B cell (primary cell): ENCODE measurements around the gene TRPC4AP. TPM values are rescaled to one million over a fixed set of nuclear protein-coding genes. Genes with fewer than 3 reads are reported as not detected.

Source experiments
- ATAC-seq: fragments of 200-7000 bp; cut with Tn5 transposase; one replicate; pipeline ENCODE4 v1.10.0; 2021; ENCODE audit warnings: low read depth, mild to moderate bottlenecking, moderate number of reproducible peaks, moderate library complexity
- CTCF ChIA-PET: fragments of 350-600 bp; sonication (Branson Sonifier 250); formaldehyde crosslinking; loops from one replicate; lab custom pipeline; 2021; ENCODE audit warnings: antibody characterized with exemption, inconsistent platforms; lab: Charles Lee
- POLR2A ChIA-PET: fragments of 350-600 bp; sonication (Branson Sonifier 250); formaldehyde crosslinking; loops from one replicate; lab custom pipeline; 2021; ENCODE audit warnings: antibody characterized with exemption; lab: Charles Lee
- DNase-seq: peaks from one replicate; pipeline ENCODE4 v3.0.0; 2013
- H2AFZ ChIP-seq: 2 replicates; pipeline ENCODE4 v1.6.1; 2012; ENCODE audit warnings: mild to moderate bottlenecking, low read depth, low read length; ENCODE audit not compliant: insufficient read depth, poor library complexity, severe bottlenecking
- H3K27ac ChIP-seq, 2 donors: 1 replicate in 1 of 2; 2 replicates in 1 of 2; pipeline ENCODE4 v1.5.1; 2012 to 2013; ENCODE audit warnings: low read length in 2 of 2, mild to moderate bottlenecking in 2 of 2, moderate library complexity in 1 of 2
- H3K27me3 ChIP-seq, 4 experiments: fragments of 200-600 bp in 1 of 4; sonication (generic) in 1 of 4; replicated peaks in 1 of 4; 1 replicate in 2 of 4; 2 replicates in 2 of 4; pipeline versions ENCODE4 v1.6.1 to v1.7.0; 2013 to 2016; ENCODE audit warnings: low read length in 3 of 4, mild to moderate bottlenecking in 2 of 4, mixed read lengths in 1 of 4, moderate library complexity in 1 of 4; ENCODE audit not compliant: insufficient read depth in 4 of 4, control insufficient read depth in 3 of 4; ENCODE audit errors: control extremely low read depth in 1 of 4
- H3K36me3 ChIP-seq, 2 experiments: replicated peaks in 1 of 2; 1 replicate in 1 of 2; 2 replicates in 1 of 2; pipeline versions ENCODE4 v1.6.1 to v1.7.1; 2013; ENCODE audit warnings: low read length in 1 of 2; ENCODE audit not compliant: insufficient read depth in 2 of 2, control insufficient read depth in 1 of 2; ENCODE audit errors: control extremely low read depth in 1 of 2, extremely low read depth in 1 of 2
- H3K4me1 ChIP-seq, 2 donors: fragments of 200-600 bp in 1 of 2; sonication (generic) in 1 of 2; 1 replicate in 1 of 2; 2 replicates in 1 of 2; pipeline versions ENCODE4 v1.5.1 to v1.6.1; 2013 to 2017; ENCODE audit warnings: low read length in 2 of 2; ENCODE audit not compliant: control insufficient read depth in 2 of 2, insufficient read depth in 2 of 2
- H3K4me2 ChIP-seq: replicated peaks from 2 replicates; pipeline ENCODE3; 2012; ENCODE audit warnings: mild to moderate bottlenecking, low read depth, low read length; ENCODE audit not compliant: poor library complexity, severe bottlenecking
- H3K4me3 ChIP-seq, 5 experiments: fragments of 200-600 bp in 1 of 5; sonication (generic) in 1 of 5; 1 replicate in 3 of 5; 2 replicates in 2 of 5; pipeline versions ENCODE4 v1.5.1 to v1.7.0; 2011 to 2016; ENCODE audit warnings: low read length in 4 of 5, mild to moderate bottlenecking in 4 of 5, low read depth in 2 of 5, control low read depth in 1 of 5, moderate library complexity in 1 of 5; ENCODE audit not compliant: insufficient read depth in 1 of 5; ENCODE audit errors: control extremely low read depth in 1 of 5, extremely low read depth in 1 of 5
- H3K79me2 ChIP-seq: fragments of 200-600 bp; sonication (generic); one replicate; pipeline ENCODE4 v1.6.0; 2016; ENCODE audit warnings: low read length; ENCODE audit not compliant: control insufficient read depth, insufficient read depth
- H3K9ac ChIP-seq: fragments of 200-600 bp; sonication (generic); 2 replicates; pipeline ENCODE4 v1.6.1; 2017; ENCODE audit warnings: mild to moderate bottlenecking, low read length, moderate library complexity
- H3K9me3 ChIP-seq, 3 donors: one replicate each; pipeline versions ENCODE4 v1.6.1 to v1.7.1; 2013; ENCODE audit warnings: low read length in 2 of 3; ENCODE audit not compliant: control insufficient read depth in 2 of 3, insufficient read depth in 1 of 3; ENCODE audit errors: control extremely low read depth in 1 of 3
- H4K20me1 ChIP-seq: 2 replicates; pipeline ENCODE4 v1.6.0; 2012; ENCODE audit warnings: mild to moderate bottlenecking, low read length; ENCODE audit not compliant: insufficient read depth, control insufficient read depth, poor library complexity, severe bottlenecking
- H3K27ac Mint-ChIP-seq: one replicate; pipeline ENCODE4 v1.8.0; 2021; ENCODE audit warnings: mixed read lengths
- H3K27me3 Mint-ChIP-seq: one replicate; pipeline ENCODE4 v1.8.0; 2021; ENCODE audit warnings: mixed read lengths
- H3K4me1 Mint-ChIP-seq: one replicate; pipeline ENCODE4 v1.8.0; 2021; ENCODE audit warnings: mixed read lengths
- H3K4me3 Mint-ChIP-seq: one replicate; pipeline ENCODE4 v1.8.0; 2021; ENCODE audit warnings: mixed read lengths
- H3K9me3 Mint-ChIP-seq: one replicate; pipeline ENCODE4 v1.8.0; 2022; ENCODE audit warnings: mixed read lengths; ENCODE audit not compliant: insufficient read depth
- CTCF ChIP-seq: fragments of 200-600 bp; IDR thresholded peaks from one replicate; pipeline ENCODE4 v1.8.0; 2022; ENCODE audit warnings: antibody characterized with exemption, mild to moderate bottlenecking
- EZH2 ChIP-seq: IDR thresholded peaks from 2 replicates; pipeline ENCODE4 v1.6.1; 2012; ENCODE audit warnings: borderline replicate concordance, low read depth, mild to moderate bottlenecking, moderate library complexity, low read length; ENCODE audit not compliant: insufficient read depth, poor library complexity, severe bottlenecking
- WGBS: methylation state at CpG from one replicate; pipeline ENCODE4 v1.1.5; 2013; ENCODE audit warnings: missing lambda C conversion rate; ENCODE audit not compliant: insufficient coverage; 5-methylcytosine and 5-hydroxymethylcytosine counted together
- intact Hi-C: fragments of 100-400 bp; cut with micrococcal nuclease; formaldehyde crosslinking; loops from one replicate; pipeline ENCODE4 v1.10.0; 2022
- polyA plus RNA-seq: library from polyadenylated mRNA; depleted of rRNA; stranded (reverse); fragments of >200 nt; gene quantifications from 2 replicates; pipeline ENCODE4 v1.2.3, GENCODE V29; 2012
- total RNA-seq, 2 donors: library from RNA; stranded (reverse); fragments of 120-200 nt in 1 of 2; gene quantifications; 1 replicate in 1 of 2; 2 replicates in 1 of 2; pipeline versions ENCODE4 v1.2.3 to v1.2.4, GENCODE V29; 2013 to 2022

The TRPC4AP gene
- total and polyA plus RNA-seq, 2 donors (not counting 1 experiment from before 2014, with no cell fraction given) = 62.5 to 73.2 TPM

GRCh38 chr20:34990231-34990630 is 102.4 kb downstream of the TRPC4AP start:
- Histone ChIP-seq H2AFZ (no peak overlapping the region), H3K4me2 (no peak overlapping the region), H3K27ac (no peak overlapping the region), H3K4me1 (no peaks in the 10 kb centered on the region), H3K27me3 (no peaks in the 10 kb centered on the region), H3K36me3 (peaks cover 0 to 9% of the 10 kb centered on the region in 2 experiments), H3K9ac (no peak overlapping the region), H3K4me3 (no peak overlapping the region), H4K20me1 (no peaks in the 10 kb centered on the region), H3K79me2 (no peaks in the 10 kb centered on the region), H3K9me3 (no peaks in the 10 kb centered on the region)
- no peak overlapping the region for H3K27ac Mint-ChIP-seq
- ATAC-seq = no peak
- DNase-seq = no peak
- H3K27me3 Mint-ChIP-seq = peaks cover 5% of the 10 kb centered on the region
- no peaks in the 10 kb centered on the region for H3K9me3 Mint-ChIP-seq
- H3K4me3 Mint-ChIP-seq = no peak overlapping the region
- H3K4me1 Mint-ChIP-seq = no peaks in the 10 kb centered on the region
- 96% methylated on average over 9 of the region's 11 CpGs for WGBS
- POLR2A ChIA-PET = no interaction called here
- CTCF ChIA-PET = no interaction called here
- intact Hi-C loops = no loop called here
- TF ChIP-seq EZH2 (no peak), CTCF (no peak)

- ChIA-PET POLR2A (no interaction called here), CTCF (interaction anchor here (0.5 kb wide), 1 partner anchor 979 kb away, joined by 3 read pairs; no protein-coding TSS in a partner anchor)
- Histone ChIP-seq H3K27ac (no peak overlapping the region), H3K36me3 (peaks cover 0 to 4% of the 10 kb centered on the region in 2 experiments), H4K20me1 (no peaks in the 10 kb centered on the region), H3K4me1 (no peaks in the 10 kb centered on the region), H3K4me3 (no peak overlapping the region), H3K79me2 (no peaks in the 10 kb centered on the region), H3K9me3 (no peaks in the 10 kb centered on the region), H2AFZ (no peak overlapping the region), H3K9ac (no peak overlapping the region), H3K4me2 (no peak overlapping the region), H3K27me3 (no peaks in the 10 kb centered on the region)
- DNase-seq (no peak), ATAC-seq (no peak)
- no peak for TF ChIP-seq EZH2
- no peak for TF ChIP-seq CTCF
- Mint-ChIP-seq H3K27me3 (peaks cover 8% of the 10 kb centered on the region), H3K9me3 (no peaks in the 10 kb centered on the region), H3K27ac (no peak overlapping the region), H3K4me1 (no peaks in the 10 kb centered on the region), H3K4me3 (no peak overlapping the region)
- WGBS = 95% methylated on average over 14 of the region's 14 CpGs
- intact Hi-C loops = no loop called here
Observed at GRCh38 chr20:34989670-34990069, 102.9 kb downstream of the TRPC4AP start.
